ENCODE results near the gene PLCB2.

DNA sequence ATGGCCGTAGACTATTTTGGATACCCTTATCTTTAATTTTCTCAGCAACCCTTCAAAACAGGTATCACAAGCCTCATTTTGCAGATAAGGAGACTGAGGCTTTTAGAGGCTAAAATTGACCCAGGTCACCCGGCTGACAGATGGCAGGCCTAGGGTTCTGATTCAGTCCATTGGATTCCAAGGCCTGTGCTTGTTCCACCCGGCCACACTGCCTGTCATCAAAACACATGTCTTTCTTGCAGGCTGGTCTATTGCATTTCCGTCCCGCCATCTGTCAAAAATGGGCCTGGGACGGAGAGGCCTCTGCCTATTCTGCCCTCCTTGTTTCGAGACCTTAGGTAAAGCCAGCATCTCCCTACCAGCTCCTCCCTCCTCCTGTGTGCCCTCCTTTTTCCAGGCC lies 23.9 kb upstream of the PLCB2 start:
- TF ChIP-seq, protein P1, sequence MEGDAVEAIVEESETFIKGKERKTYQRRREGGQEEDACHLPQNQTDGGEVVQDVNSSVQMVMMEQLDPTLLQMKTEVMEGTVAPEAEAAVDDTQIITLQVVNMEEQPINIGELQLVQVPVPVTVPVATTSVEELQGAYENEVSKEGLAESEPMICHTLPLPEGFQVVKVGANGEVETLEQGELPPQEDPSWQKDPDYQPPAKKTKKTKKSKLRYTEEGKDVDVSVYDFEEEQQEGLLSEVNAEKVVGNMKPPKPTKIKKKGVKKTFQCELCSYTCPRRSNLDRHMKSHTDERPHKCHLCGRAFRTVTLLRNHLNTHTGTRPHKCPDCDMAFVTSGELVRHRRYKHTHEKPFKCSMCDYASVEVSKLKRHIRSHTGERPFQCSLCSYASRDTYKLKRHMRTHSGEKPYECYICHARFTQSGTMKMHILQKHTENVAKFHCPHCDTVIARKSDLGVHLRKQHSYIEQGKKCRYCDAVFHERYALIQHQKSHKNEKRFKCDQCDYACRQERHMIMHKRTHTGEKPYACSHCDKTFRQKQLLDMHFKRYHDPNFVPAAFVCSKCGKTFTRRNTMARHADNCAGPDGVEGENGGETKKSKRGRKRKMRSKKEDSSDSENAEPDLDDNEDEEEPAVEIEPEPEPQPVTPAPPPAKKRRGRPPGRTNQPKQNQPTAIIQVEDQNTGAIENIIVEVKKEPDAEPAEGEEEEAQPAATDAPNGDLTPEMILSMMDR (IDR thresholded peaks at IDR 0.05): no peak
- TF ChIP-seq POLR2A (IDR thresholded peaks at IDR 0.05): no peak

Measured in thyroid gland (tissue), 4 donors.